IMR-90 (cell line): ENCODE results near the gene SNED1. TPM values are rescaled to one million over a fixed set of nuclear protein-coding genes. Genes with fewer than 3 reads are reported as not detected.

Source experiments
- ATAC-seq: fragments of 200-7000 bp; cut with Tn5 transposase; 2 replicates; pipeline ENCODE4 v1.9.1; 2020; ENCODE audit warnings: low read depth, mild to moderate bottlenecking, moderate library complexity
- BruUV-seq: library from RNA; stranded (reverse); fragments of 400-500 nt; replicated peaks from 2 replicates; lab custom pipeline; 2021; lab: Mats Ljungman, UMichigan
- CTCF ChIA-PET: fragments of 300-600 bp; formaldehyde crosslinking; extraction: SDS; loops from one replicate; lab custom pipeline; 2021; ENCODE audit warnings: antibody characterized with exemption; lab: Yijun Ruan, JAX
- POLR2A ChIA-PET: fragments of 300-600 bp; sonication (Branson Sonifier 250); formaldehyde crosslinking; loops from one replicate; lab custom pipeline; 2022; ENCODE audit warnings: antibody characterized with exemption; ENCODE audit not compliant: unreplicated experiment; lab: Charles Lee
- DNase-seq: peaks from one replicate; pipeline ENCODE4 v3.0.0; 2013
- H2AFZ ChIP-seq: replicated peaks from 2 replicates; pipeline ENCODE3; 2013; ENCODE audit warnings: low read length, mild to moderate bottlenecking; ENCODE audit not compliant: poor library complexity
- H2AK5ac ChIP-seq: 2 replicates; pipeline ENCODE4 v1.6.1; 2013; ENCODE audit warnings: low read depth, low read length, inconsistent platforms
- H2AK9ac ChIP-seq: replicated peaks from 2 replicates; pipeline ENCODE3; 2013; ENCODE audit warnings: mild to moderate bottlenecking, low read depth, low read length, moderate library complexity; ENCODE audit not compliant: poor library complexity
- H2BK120ac ChIP-seq: 2 replicates; pipeline ENCODE4 v1.6.1; 2013; ENCODE audit warnings: low read depth, low read length, inconsistent platforms
- H2BK15ac ChIP-seq: 3 replicates; pipeline ENCODE4 v1.6.1; 2013; ENCODE audit warnings: low read depth, low read length, inconsistent platforms
- H2BK20ac ChIP-seq: 2 replicates; pipeline ENCODE4 v1.6.1; 2013; ENCODE audit warnings: low read depth, mild to moderate bottlenecking, inconsistent platforms, low read length, moderate library complexity
- H2BK5ac ChIP-seq: 2 replicates; pipeline ENCODE4 v1.6.1; 2013; ENCODE audit warnings: mild to moderate bottlenecking, low read depth, low read length, inconsistent platforms; ENCODE audit not compliant: poor library complexity, severe bottlenecking
- H3K14ac ChIP-seq: replicated peaks from 2 replicates; pipeline ENCODE4 v1.6.1; 2013; ENCODE audit warnings: low read depth, low read length, inconsistent platforms
- H3K18ac ChIP-seq: 2 replicates; pipeline ENCODE4 v1.6.1; 2013; ENCODE audit warnings: low read depth, low read length, control low read depth
- H3K23ac ChIP-seq: 2 replicates; pipeline ENCODE4 v1.6.1; 2013; ENCODE audit warnings: low read depth, low read length, inconsistent platforms
- H3K27ac ChIP-seq: 2 replicates; pipeline ENCODE4 v1.5.1; 2013; ENCODE audit warnings: mild to moderate bottlenecking, control low read depth, low read length; ENCODE audit not compliant: insufficient read depth
- H3K27me3 ChIP-seq: 2 replicates; pipeline ENCODE4 v1.6.1; 2013; ENCODE audit warnings: low read length; ENCODE audit not compliant: control insufficient read depth, insufficient read depth
- H3K36me3 ChIP-seq: 2 replicates; pipeline ENCODE4 v1.6.1; 2013; ENCODE audit warnings: low read length, mixed read lengths; ENCODE audit not compliant: control insufficient read depth, insufficient read depth
- H3K4ac ChIP-seq: 2 replicates; pipeline ENCODE4 v1.6.1; 2013; ENCODE audit warnings: low read depth, low read length, inconsistent platforms
- H3K4me1 ChIP-seq: 2 replicates; pipeline ENCODE4 v1.6.1; 2013; ENCODE audit warnings: low read length, mixed read lengths; ENCODE audit not compliant: control insufficient read depth, insufficient read depth
- H3K4me2 ChIP-seq: 2 replicates; pipeline ENCODE4 v1.6.1; 2013; ENCODE audit warnings: low read depth, mild to moderate bottlenecking, control low read depth, low read length, moderate library complexity
- H3K4me3 ChIP-seq: 2 replicates; pipeline ENCODE4 v1.5.1; 2013; ENCODE audit warnings: low read depth, mild to moderate bottlenecking, control low read depth, low read length, moderate library complexity; ENCODE audit not compliant: insufficient read depth
- H3K56ac ChIP-seq: 2 replicates; pipeline ENCODE4 v1.6.1; 2013; ENCODE audit warnings: low read length, inconsistent platforms; ENCODE audit not compliant: insufficient read depth; ENCODE audit errors: extremely low read depth
- H3K79me1 ChIP-seq, 2 experiments: 2 replicates each; pipeline ENCODE4 v1.6.1; 2013; ENCODE audit warnings: low read length in 2 of 2, inconsistent platforms in 1 of 2, low read depth in 1 of 2
- H3K9ac ChIP-seq: 2 replicates; pipeline ENCODE4 v1.6.1; 2013; ENCODE audit warnings: low read depth, low read length, control low read depth
- H3K9me1 ChIP-seq: 2 replicates; pipeline ENCODE4 v1.6.1; 2013; ENCODE audit warnings: low read length, inconsistent platforms; ENCODE audit not compliant: insufficient read depth
- H3K9me3 ChIP-seq: 2 replicates; pipeline ENCODE4 v1.6.1; 2013; ENCODE audit warnings: low read length; ENCODE audit not compliant: control insufficient read depth, insufficient read depth
- H4K20me1 ChIP-seq: 2 replicates; pipeline ENCODE4 v1.6.1; 2013; ENCODE audit warnings: low read length, inconsistent platforms; ENCODE audit not compliant: insufficient read depth
- H4K5ac ChIP-seq: 2 replicates; pipeline ENCODE4 v1.6.1; 2013; ENCODE audit warnings: mild to moderate bottlenecking, low read depth, low read length, control low read depth
- H4K8ac ChIP-seq, 2 experiments: 2 replicates each; pipeline ENCODE4 v1.6.1; 2013; ENCODE audit warnings: low read depth in 2 of 2, low read length in 2 of 2, control low read depth in 1 of 2, inconsistent platforms in 1 of 2
- H4K91ac ChIP-seq: 2 replicates; pipeline ENCODE4 v1.6.1; 2013; ENCODE audit warnings: low read depth, low read length, inconsistent platforms; ENCODE audit not compliant: insufficient read depth
- BHLHE40 ChIP-seq: fragments of 150-350 bp; IDR thresholded peaks from 2 replicates; pipeline ENCODE4 v1.6.1; 2016; ENCODE audit warnings: mild to moderate bottlenecking, low read depth, low read length
- CEBPB ChIP-seq: IDR thresholded peaks from 2 replicates; pipeline ENCODE4 v1.6.1; 2012; ENCODE audit warnings: low read depth, low read length, improper control_type of control experiment
- CTCF ChIP-seq: conservative IDR thresholded peaks from 2 replicates; pipeline ENCODE4 v1.5.1; 2012; ENCODE audit warnings: mild to moderate bottlenecking, low read depth, low read length, improper control_type of control experiment
- FOS ChIP-seq: fragments of 150-350 bp; IDR thresholded peaks from 2 replicates; pipeline ENCODE4 v1.6.1; 2016; ENCODE audit warnings: low read depth, low read length
- MAFK ChIP-seq: IDR thresholded peaks from 2 replicates; pipeline ENCODE4 v1.6.1; 2012; ENCODE audit warnings: low read depth, low read length, improper control_type of control experiment
- MAZ ChIP-seq: IDR thresholded peaks from 2 replicates; pipeline ENCODE4 v1.6.1; 2012; ENCODE audit warnings: low read depth, mild to moderate bottlenecking, low read length, improper control_type of control experiment, moderate library complexity, borderline replicate concordance
- MXI1 ChIP-seq: IDR thresholded peaks from 2 replicates; pipeline ENCODE4 v1.6.1; 2012; ENCODE audit warnings: low read depth, mild to moderate bottlenecking, low read length, moderate library complexity, borderline replicate concordance
- NFE2L2 ChIP-seq: fragments of 150-350 bp; IDR thresholded peaks from 2 replicates; pipeline ENCODE4 v1.6.1; 2016; ENCODE audit warnings: low read depth, mild to moderate bottlenecking, low read length
- RAD21 ChIP-seq: IDR thresholded peaks from 2 replicates; pipeline ENCODE4 v1.6.1; 2012; ENCODE audit warnings: low read length, improper control_type of control experiment
- RCOR1 ChIP-seq: IDR thresholded peaks from 2 replicates; pipeline ENCODE4 v1.6.1; 2012; ENCODE audit warnings: mild to moderate bottlenecking, low read length, improper control_type of control experiment; ENCODE audit not compliant: insufficient replicate concordance
- SMC3 ChIP-seq: fragments of 150-350 bp; IDR thresholded peaks from 2 replicates; pipeline ENCODE4 v1.6.1; 2016; ENCODE audit warnings: low read depth, mild to moderate bottlenecking, antibody characterized with exemption, low read length, moderate library complexity
- WGBS, 2 experiments: methylation state at CpG; one replicate each; pipeline versions ENCODE4 v1.1.5 to v1.1.7; 2013; ENCODE audit warnings: missing lambda C conversion rate in 2 of 2; ENCODE audit not compliant: insufficient read length in 1 of 2; ENCODE audit errors: extremely low coverage in 2 of 2; 5-methylcytosine and 5-hydroxymethylcytosine counted together
- dilution Hi-C: fragments of 300-500 bp; cut with HindIII; formaldehyde crosslinking; loops from one replicate; pipeline ENCODE4 v1.14.3; 2018; ENCODE audit warnings: low sequenced_read_pairs; ENCODE audit not compliant: unreplicated experiment
- in situ Hi-C: fragments of 300-500 bp; cut with MboI; formaldehyde crosslinking; loops from 3 replicates; pipeline ENCODE4 v1.14.3; 2019; ENCODE audit warnings: low sequenced_read_pairs, inconsistent platforms, mixed read lengths
- intact Hi-C: fragments of 100-400 bp; cut with micrococcal nuclease; formaldehyde crosslinking; loops from 2 replicates; pipeline ENCODE4 v1.10.0; 2022
- polyA plus RNA-seq, 3 experiments: library from polyadenylated mRNA; depleted of rRNA; stranded (reverse); fragments of >200 nt; gene quantifications; 2 replicates each; pipeline ENCODE4 v1.2.3, GENCODE V29; 2012; ENCODE audit warnings: low replicate concordance in 1 of 3
- total RNA-seq: library from RNA; depleted of rRNA; stranded (reverse); fragments of >200 nt; gene quantifications from 2 replicates; pipeline ENCODE4 v1.2.3, GENCODE V29; 2012

Gene SNED1
- total and polyA plus RNA-seq, 2 of the 4 experiments (the other 2 are of a cell fraction) = 1.1 to 3.4 TPM

DNA sequence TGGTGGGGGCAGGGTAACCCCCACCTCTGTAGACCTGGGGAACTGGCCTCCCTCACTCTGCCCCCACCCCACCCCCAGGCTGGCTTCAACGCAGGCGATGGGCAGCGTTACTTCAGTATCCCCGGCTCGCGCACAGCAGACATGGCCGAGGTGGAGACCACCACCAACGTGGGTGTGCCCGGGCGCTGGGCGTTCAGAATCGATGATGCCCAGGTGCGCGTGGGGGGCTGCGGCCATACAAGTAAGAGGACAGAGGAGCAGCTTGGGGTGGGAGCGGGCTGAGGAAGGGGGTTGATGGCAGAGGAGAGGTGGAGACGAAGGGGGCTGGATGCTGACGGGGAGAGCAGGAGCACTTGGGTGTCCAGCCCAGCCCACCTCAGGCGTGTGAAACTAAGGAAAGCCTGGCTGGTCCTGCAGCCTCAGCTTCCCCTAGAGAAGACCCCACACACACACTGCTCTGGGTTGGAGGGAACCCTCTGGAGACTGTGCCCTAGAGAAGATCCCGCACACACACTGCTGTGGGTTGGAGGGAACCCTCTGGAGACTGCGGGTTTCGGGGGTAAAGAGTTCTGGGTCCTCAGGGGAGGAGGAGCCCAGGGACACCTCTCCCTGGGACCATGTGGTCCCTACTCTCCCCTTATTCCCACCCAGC lies 36.2 kb downstream of the SNED1 start:
- Histone ChIP-seq H2AK9ac (no peak overlapping the region), H3K4me2 (no peak overlapping the region), H3K27me3 (no peaks in the 10 kb centered on the region), H4K5ac (no peak overlapping the region), H2BK15ac (no peak overlapping the region), H3K14ac (no peak overlapping the region), H2BK120ac (no peak overlapping the region), H2AFZ (no peak overlapping the region), H3K4ac (no peak overlapping the region), H3K56ac (no peak overlapping the region), H2BK5ac (no peak overlapping the region), H2AK5ac (no peak overlapping the region), H3K9me1 (no peaks in the 10 kb centered on the region), H3K9ac (no peak overlapping the region), H2BK20ac (no peak overlapping the region), H3K23ac (no peak overlapping the region), H3K4me3 (no peak overlapping the region), H4K91ac (no peak overlapping the region), H3K18ac (no peak overlapping the region), H3K79me1 (no peaks in the 10 kb centered on the region), H4K20me1 (no peaks in the 10 kb centered on the region; the same call in 1 of the 2 replicates), H3K27ac (no peak overlapping the region), H4K8ac (no peak overlapping the region), H3K9me3 (no peaks in the 10 kb centered on the region), H3K4me1 (no peaks in the 10 kb centered on the region), H3K36me3 (peaks cover 16% of the 10 kb centered on the region; the same call in 1 of the 2 replicates)
- in situ Hi-C loops (no loop called here), dilution Hi-C loops (no loop called here), intact Hi-C loops (no loop called here)
- ChIA-PET POLR2A (no interaction called here), CTCF (no interaction called here)
- TF ChIP-seq MAZ (no peak), RCOR1 (no peak), NFE2L2 (no peak), MAFK (no peak), MXI1 (no peak), FOS (no peak), BHLHE40 (no peak), RAD21 (no peak), SMC3 (no peak), CTCF (no peak), CEBPB (no peak)
- whole genome bisulfite sequencing, 2 experiments = 100% methylated on average over 5 of the region's 22 CpGs; no CpG with 5 or more reads in 1 of the 2 experiments
- BruUV-seq = no TSS peak
- DNase-seq (no peak), ATAC-seq (no peak)
